ENCODE results near the gene GLI1.
"Not testable (repeated sequence)": the region's sequence is repeated elsewhere in the genome, so short reads cannot be mapped to it uniquely, and the experiment has no call there.

The GLI1 gene

GRCh38 chr12:57496822-57497221 is 37.2 kb downstream of the GLI1 start:
- DNase-seq (ENCODE audit: low read depth in 3 of 3) = no peak

- no peak for DNase-seq (ENCODE audit: low read depth in 3 of 3)
Observed at GRCh38 chr12:57497223-57498131, 37.9 kb downstream of the GLI1 start.

- DNase-seq (ENCODE audit: low read depth in 3 of 3) = no peak
Observed at GRCh38 chr12:57498132-57498502, 38.5 kb downstream of the GLI1 start.

GRCh38 chr12:57498571-57498970 is 39.0 kb downstream of the GLI1 start:
- DNase-seq (ENCODE audit: low read depth in 3 of 3) = no peak

- no peak for DNase-seq (ENCODE audit: low read depth in 3 of 3)
Observed at GRCh38 chr12:57500213-57500612, 40.6 kb downstream of the GLI1 start.

GRCh38 chr12:57502311-57502969 is 42.9 kb downstream of the GLI1 start:
- not testable (repeated sequence) for DNase-seq (ENCODE audit: low read depth in 3 of 3)

- DNase-seq (ENCODE audit: low read depth in 3 of 3) = not testable (repeated sequence)
Observed at GRCh38 chr12:57506541-57506940, 47.0 kb downstream of the GLI1 start.

GRCh38 chr12:57507796-57508195 is 48.2 kb downstream of the GLI1 start:
- not testable (repeated sequence) for DNase-seq (ENCODE audit: low read depth in 3 of 3)

GRCh38 chr12:57511161-57511560 is 51.6 kb downstream of the GLI1 start:
- DNase-seq (ENCODE audit: low read depth in 3 of 3) = no peak

GRCh38 chr12:57511588-57512325 is 52.2 kb downstream of the GLI1 start:
- DNase-seq (ENCODE audit: low read depth in 3 of 3) = no peak

- DNase-seq (ENCODE audit: low read depth in 3 of 3) = no peak
Observed at GRCh38 chr12:57512665-57513064, 53.1 kb downstream of the GLI1 start.

GRCh38 chr12:57513266-57513665 is 53.7 kb downstream of the GLI1 start:
- DNase-seq (ENCODE audit: low read depth in 3 of 3) = no peak

GRCh38 chr12:57513677-57514076 is 54.1 kb downstream of the GLI1 start:
- DNase-seq (ENCODE audit: low read depth in 3 of 3) = not testable (repeated sequence)

GRCh38 chr12:57514246-57514645 is 54.7 kb downstream of the GLI1 start:
- DNase-seq (ENCODE audit: low read depth in 3 of 3) = not testable (repeated sequence)

GRCh38 chr12:57514720-57515407 is 55.3 kb downstream of the GLI1 start:
- no peak for DNase-seq (ENCODE audit: low read depth in 3 of 3)

- DNase-seq (ENCODE audit: low read depth in 3 of 3) = no peak
Observed at GRCh38 chr12:57515408-57515933, 55.9 kb downstream of the GLI1 start.

GRCh38 chr12:57515934-57516541 is 56.5 kb downstream of the GLI1 start:
- no peak for DNase-seq (ENCODE audit: low read depth in 3 of 3)

GRCh38 chr12:57516617-57517153 is 57.1 kb downstream of the GLI1 start:
- DNase-seq (ENCODE audit: low read depth in 3 of 3) = no peak

- no peak for DNase-seq (ENCODE audit: low read depth in 3 of 3)
Observed at GRCh38 chr12:57517187-57517586, 57.6 kb downstream of the GLI1 start.

- DNase-seq (ENCODE audit: low read depth in 3 of 3) = not testable (repeated sequence)
Observed at GRCh38 chr12:57517718-57518117, 58.1 kb downstream of the GLI1 start.

All from stimulated activated CD4-positive, alpha-beta T cell treated with anti-CD3 and anti-CD28 coated beads, TNF-alpha, amount 100 ng/mL, for 4 hours (primary cell).